Small intestine (tissue), 7 donors: ENCODE data around the gene PEAK1. TPM values are rescaled to one million over a fixed set of nuclear protein-coding genes. Genes with fewer than 3 reads are reported as not detected.
"Not testable (repeated sequence)": the region's sequence is repeated elsewhere in the genome, so short reads cannot be mapped to it uniquely, and the experiment has no call there.

Experiments used
- DNase-seq, 2 donors: peaks; one replicate each; pipeline versions ENCODE4 v3.0.0 to v3.0.0-alpha.2; 2013
- FAIRE-seq: peaks from 2 replicates; lab custom pipeline; 2012; peaks lifted over from hg19 to GRCh38; lab: Jason Lieb, UNC
- H3K27ac ChIP-seq, 3 donors: one replicate each; pipeline ENCODE4 v1.5.1; 2013; ENCODE audit warnings: low read length in 2 of 3, mild to moderate bottlenecking in 2 of 3, control low read depth in 1 of 3, inconsistent platforms in 1 of 3, low read depth in 1 of 3, moderate library complexity in 1 of 3
- H3K27me3 ChIP-seq, 3 donors: one replicate each; pipeline ENCODE4 v1.6.1; 2013; ENCODE audit warnings: low read length in 3 of 3, inconsistent platforms in 1 of 3; ENCODE audit not compliant: control insufficient read depth in 3 of 3, insufficient read depth in 3 of 3
- H3K36me3 ChIP-seq, 3 donors: one replicate each; pipeline ENCODE4 v1.6.1; 2013; ENCODE audit warnings: low read length in 3 of 3, inconsistent platforms in 1 of 3, low read depth in 1 of 3, mild to moderate bottlenecking in 1 of 3, moderate library complexity in 1 of 3; ENCODE audit not compliant: control insufficient read depth in 3 of 3, insufficient read depth in 2 of 3
- H3K4me1 ChIP-seq, 3 donors: one replicate each; pipeline ENCODE4 v1.6.1; 2013; ENCODE audit warnings: low read length in 2 of 3, inconsistent platforms in 1 of 3, low read depth in 1 of 3, mild to moderate bottlenecking in 1 of 3, moderate library complexity in 1 of 3; ENCODE audit not compliant: control insufficient read depth in 3 of 3, insufficient read depth in 2 of 3
- H3K4me3 ChIP-seq, 3 donors: one replicate each; pipeline ENCODE4 v1.5.1; 2013; ENCODE audit warnings: low read length in 3 of 3, control low read depth in 1 of 3, inconsistent platforms in 1 of 3, low read depth in 1 of 3, mild to moderate bottlenecking in 1 of 3, moderate library complexity in 1 of 3
- H3K9me3 ChIP-seq, 2 donors: one replicate each; pipeline ENCODE4 v1.6.1; 2013; ENCODE audit warnings: low read depth in 1 of 2, low read length in 1 of 2; ENCODE audit not compliant: control insufficient read depth in 2 of 2, insufficient read depth in 1 of 2
- WGBS, 3 donors: extraction: QIAGEN DNeasy Blood & Tissue Kit; methylation state at CpG; one replicate each; pipeline ENCODE4 v1.1.7; 2013; 5-methylcytosine and 5-hydroxymethylcytosine counted together
- polyA plus RNA-seq, 4 donors: library from polyadenylated mRNA; stranded (reverse) in 3 of 4; unstranded in 1 of 4; fragments of 200-250 nt in 3 of 4; fragments of 120-200 nt in 1 of 4; gene quantifications; one replicate each; pipeline versions ENCODE4 v1.2.1 to v1.2.3, GENCODE V29; 2013
- donor health status: healthy with polysubstance abuse.
- donor health status: control.
- donor health status: control.
- donor health status: Bipolar disorder and iron deficiency.
- donor health status: healthy.

Gene PEAK1
- polyA plus RNA-seq, 4 donors, result 1.4 to 24.8 (median 5.3) TPM

- not testable (repeated sequence) for H3K4me3 ChIP-seq, H3K9me3 ChIP-seq, H3K36me3 ChIP-seq, H3K4me1 ChIP-seq, FAIRE-seq, H3K27me3 ChIP-seq, DNase-seq, H3K27ac ChIP-seq
- 83 to 84% (median 84%) methylated on average over 1 of the region's 1 CpG for WGBS, 3 donors
Observed at GRCh38 chr15:77406173-77406759, 13.6 kb downstream of the PEAK1 start.

GRCh38 chr15:77402740-77403379 lies 17.0 kb downstream of the PEAK1 start:
- WGBS, 3 donors, result 24 to 36% (median 26%) methylated on average over 1 of the region's 1 CpG
- H3K4me3 ChIP-seq, result no peak overlapping the region
- peaks cover 0 to 4% of the 10 kb centered on the region in 2 donors for H3K9me3 ChIP-seq
- no peak for DNase-seq
- no peaks in the 10 kb centered on the region for H3K36me3 ChIP-seq
- no peaks in the 10 kb centered on the region for H3K4me1 ChIP-seq
- H3K27me3 ChIP-seq, result no peaks in the 10 kb centered on the region
- no peak overlapping the region for H3K27ac ChIP-seq
- FAIRE-seq, result no peak

DNA sequence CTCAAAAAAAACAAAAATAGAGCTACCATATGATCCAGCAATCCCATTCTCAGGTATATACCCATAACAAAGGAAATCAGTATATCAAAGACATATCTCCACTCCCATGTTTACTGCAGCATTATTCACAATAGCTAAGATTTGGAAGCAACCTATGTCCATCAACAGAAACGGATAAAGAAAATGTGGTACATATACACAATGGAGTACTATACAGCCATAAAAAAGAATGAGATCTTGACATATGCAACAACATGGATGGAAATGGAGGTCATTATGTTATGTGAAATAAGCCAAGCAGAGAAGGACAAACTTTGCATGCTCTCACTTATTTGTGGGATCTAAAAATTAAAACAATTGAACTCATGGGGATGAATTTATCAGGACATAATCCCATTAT lies 19.6 kb downstream of the PEAK1 start:
- WGBS, 3 donors, result 96 to 100% (median 100%) methylated on average over 1 of the region's 1 CpG
- no peak for FAIRE-seq
- H3K27me3 ChIP-seq, result no peaks in the 10 kb centered on the region

DNA sequence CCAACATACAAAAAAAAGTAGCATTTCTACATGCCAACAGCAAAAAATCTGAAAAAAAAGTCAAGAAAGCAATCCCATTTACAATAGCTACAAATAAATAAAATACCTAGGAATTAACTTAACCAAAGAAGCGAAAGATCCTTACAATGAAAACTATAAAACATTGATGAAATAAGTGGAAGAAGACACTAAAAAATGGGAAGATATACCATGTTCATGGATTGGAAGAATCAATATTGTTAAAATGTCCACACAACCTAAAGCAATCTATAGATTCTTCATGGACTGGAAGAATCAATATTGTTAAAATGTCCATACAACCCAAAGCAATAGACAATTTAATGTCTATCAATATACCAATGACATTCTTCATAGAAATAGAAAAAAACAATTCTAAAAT lies 21.0 kb downstream of the PEAK1 start:
- H3K4me1 ChIP-seq, result no peaks in the 10 kb centered on the region
- DNase-seq (no peak), FAIRE-seq (no peak)
- H3K27me3 ChIP-seq, result no peaks in the 10 kb centered on the region
- no peak overlapping the region for H3K27ac ChIP-seq
- peaks cover 0 to 4% (median 0%) of the 10 kb centered on the region in 3 donors for H3K36me3 ChIP-seq
- 96 to 99% (median 97%) methylated on average over 1 of the region's 1 CpG for WGBS, 3 donors
- no peak overlapping the region for H3K4me3 ChIP-seq
- H3K9me3 ChIP-seq, result peaks cover 0 to 15% of the 10 kb centered on the region in 2 donors

More for the DNA sequence above, 19.6 kb downstream of the PEAK1 start:
- no peak overlapping the region for H3K27ac ChIP-seq
- H3K4me1 ChIP-seq, result no peaks in the 10 kb centered on the region
- H3K36me3 ChIP-seq, result no peaks in the 10 kb centered on the region
- no peak overlapping the region for H3K4me3 ChIP-seq
- peaks cover 0 to 6% of the 10 kb centered on the region in 2 donors for H3K9me3 ChIP-seq
- DNase-seq, result no peak

GRCh38 chr15:77396692-77397091 lies 23.2 kb downstream of the PEAK1 start:
- DNase-seq (no peak), FAIRE-seq (no peak)
- no peak overlapping the region for H3K27ac ChIP-seq
- H3K9me3 ChIP-seq, result peaks cover 0 to 19% of the 10 kb centered on the region in 2 donors
- H3K4me1 ChIP-seq, result no peaks in the 10 kb centered on the region
- no peak overlapping the region for H3K4me3 ChIP-seq
- H3K36me3 ChIP-seq, result peaks cover 0 to 14% (median 0%) of the 10 kb centered on the region in 3 donors
- WGBS, 3 donors, result 79 to 92% (median 90%) methylated on average over 1 of the region's 1 CpG
- H3K27me3 ChIP-seq, result no peaks in the 10 kb centered on the region

DNA sequence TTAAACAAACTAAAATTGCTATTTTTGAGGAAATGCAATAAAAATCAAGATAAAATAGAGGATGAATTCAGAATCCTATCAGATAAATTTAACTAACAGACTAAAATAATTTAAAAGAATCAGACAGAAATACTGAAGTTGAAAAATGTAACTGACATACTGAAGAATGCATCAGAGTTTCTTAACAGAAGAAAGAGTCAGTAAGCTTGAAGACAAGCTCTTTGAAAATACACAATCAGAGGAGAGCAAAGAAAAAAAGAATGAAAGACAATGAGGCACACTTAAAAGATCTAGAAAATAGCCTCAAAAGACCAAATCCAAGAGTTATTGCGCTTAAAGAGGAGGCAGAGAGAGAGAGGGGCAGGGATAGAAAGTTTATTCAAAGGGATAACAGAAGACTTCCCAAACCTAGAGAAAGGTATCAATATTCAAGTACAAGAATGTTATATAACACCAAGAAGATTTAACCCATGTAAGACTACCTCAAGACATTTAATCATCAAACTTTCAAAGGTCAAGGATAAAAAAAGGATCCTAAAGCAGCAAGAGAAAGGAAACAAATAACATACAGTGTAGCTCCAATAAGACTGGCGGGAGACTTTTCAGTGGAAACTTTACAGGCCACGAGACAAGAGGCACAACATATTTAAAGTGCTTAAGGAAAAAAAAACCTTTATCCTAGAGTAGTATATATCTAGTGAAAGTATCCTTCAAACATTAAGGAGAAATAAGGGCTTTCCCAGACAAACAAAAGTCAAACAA lies 24.7 kb downstream of the PEAK1 start:
- H3K4me3 ChIP-seq, result no peak overlapping the region
- DNase-seq (no peak), FAIRE-seq (no peak)
- H3K4me1 ChIP-seq, result no peaks in the 10 kb centered on the region
- no peak overlapping the region for H3K27ac ChIP-seq
- no peaks in the 10 kb centered on the region for H3K27me3 ChIP-seq
- WGBS, 3 donors, result 95 to 97% (median 97%) methylated on average over 3 of the region's 3 CpGs
- H3K36me3 ChIP-seq, result peaks cover 0 to 14% (median 0%) of the 10 kb centered on the region in 3 donors
- H3K9me3 ChIP-seq, result peaks cover 0 to 19% of the 10 kb centered on the region in 2 donors

DNA sequence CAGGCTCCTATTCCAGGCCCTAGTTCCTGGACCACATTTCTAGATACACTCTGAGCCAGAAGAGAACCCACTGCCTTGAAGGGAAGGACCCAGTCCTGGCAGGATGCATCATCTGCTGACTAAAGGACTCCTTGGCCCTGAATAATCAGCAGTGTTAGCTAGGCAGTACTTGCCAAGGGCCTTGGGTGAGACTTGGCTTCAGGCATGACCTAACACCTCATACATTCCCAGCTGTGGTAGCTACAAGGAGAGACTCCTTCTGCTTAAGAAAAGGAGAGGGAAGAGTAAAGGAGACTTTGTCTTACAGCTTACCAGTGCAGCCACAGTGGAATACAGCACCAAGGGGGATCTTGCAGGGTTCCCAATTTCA lies 26.4 kb downstream of the PEAK1 start:
- FAIRE-seq (no peak), DNase-seq (no peak)
- Histone ChIP-seq H3K4me3 (no peak overlapping the region), H3K9me3 (peaks cover 0 to 15% of the 10 kb centered on the region in 2 donors), H3K4me1 (no peaks in the 10 kb centered on the region), H3K27me3 (no peaks in the 10 kb centered on the region), H3K27ac (no peak overlapping the region), H3K36me3 (peaks cover 0 to 14% (median 0%) of the 10 kb centered on the region in 3 donors)

DNA sequence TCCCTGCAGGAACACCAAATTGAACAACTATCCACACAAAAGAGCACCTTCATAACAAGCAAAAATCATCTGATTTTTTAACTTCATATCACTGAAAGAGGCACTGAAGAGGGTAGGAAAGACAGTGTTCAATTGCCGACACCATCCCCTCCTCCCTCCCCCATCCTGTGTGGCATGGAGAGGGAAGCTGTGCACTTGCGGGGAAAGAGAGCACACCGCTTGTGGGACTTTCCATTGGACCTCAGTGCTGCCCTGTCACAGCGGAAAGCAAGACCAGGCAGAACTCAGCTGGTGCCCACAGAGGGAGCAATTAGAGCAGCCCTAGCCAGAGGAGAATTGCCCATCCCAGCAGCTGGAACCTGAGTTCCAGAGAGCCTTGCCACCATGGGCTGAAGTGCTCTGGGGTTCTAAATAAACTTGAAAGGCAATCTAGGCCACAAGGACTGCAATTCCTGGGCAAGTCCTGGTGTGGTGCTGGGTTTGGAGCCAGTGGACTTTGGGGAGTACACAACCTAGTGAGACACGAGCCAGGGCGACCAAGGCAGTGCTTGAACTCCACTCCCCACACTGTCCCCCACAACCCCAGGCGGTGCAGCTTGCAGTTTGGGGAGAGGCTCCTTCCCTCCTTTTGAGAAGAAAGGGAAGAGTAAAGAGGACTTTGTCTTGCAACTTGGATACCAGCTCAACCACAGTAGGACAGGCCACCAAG lies 27.0 kb downstream of the PEAK1 start:
- Histone ChIP-seq H3K4me1 (no peaks in the 10 kb centered on the region), H3K9me3 (peaks cover 0 to 15% of the 10 kb centered on the region in 2 donors), H3K36me3 (peaks cover 0 to 14% (median 0%) of the 10 kb centered on the region in 3 donors), H3K4me3 (no peak overlapping the region), H3K27me3 (no peaks in the 10 kb centered on the region), H3K27ac (no peak overlapping the region)
- 93 to 96% (median 94%) methylated on average over 7 of the region's 7 CpGs for WGBS, 3 donors
- FAIRE-seq (no peak), DNase-seq (no peak)
